Left ventricle myocardium inferior (tissue), 1 donor: ENCODE data around the gene CDON. TPM values are rescaled to one million over a fixed set of nuclear protein-coding genes. Genes with fewer than 3 reads are reported as not detected.

Source experiments
- DNase-seq: peaks from one replicate; pipeline ENCODE4 v3.0.0-alpha.2; 2020
- H3K27ac ChIP-seq: fragments of 200-600 bp; replicated peaks from 2 replicates; pipeline ENCODE4 v1.8.0; 2021
- H3K27me3 ChIP-seq: fragments of 200-600 bp; 2 replicates; pipeline ENCODE4 v1.8.0; 2021; ENCODE audit warnings: low read depth
- H3K36me3 ChIP-seq: fragments of 200-600 bp; 2 replicates; pipeline ENCODE4 v1.8.0; 2021
- H3K4me1 ChIP-seq: fragments of 200-600 bp; 2 replicates; pipeline ENCODE4 v1.8.0; 2021
- H3K4me3 ChIP-seq: fragments of 200-600 bp; 2 replicates; pipeline ENCODE4 v1.8.0; 2021; ENCODE audit warnings: mild to moderate bottlenecking, moderate library complexity
- H3K9me3 ChIP-seq: fragments of 200-600 bp; replicated peaks from 2 replicates; pipeline ENCODE4 v1.8.0; 2021
- CTCF ChIP-seq: fragments of 200-600 bp; IDR thresholded peaks from 2 replicates; pipeline ENCODE4 v1.8.0; 2021; ENCODE audit warnings: antibody characterized with exemption, mild to moderate bottlenecking, borderline replicate concordance
- intact Hi-C: fragments of 100-400 bp; cut with micrococcal nuclease; formaldehyde crosslinking; loops from one replicate; pipeline ENCODE4 v1.11.0; 2022
- total RNA-seq: library from RNA; stranded (reverse); fragmentation: NEBNext Ultra II Directional; extraction: Animal tissue kit (Norgen Biotek cat#: 25700); gene quantifications from one replicate; pipeline ENCODE4 v1.2.1, GENCODE V29; 2021
- donor health status: DM: no; HTN: yes; CAD: no; lungs with severe emphysema.

CDON gene
- total RNA-seq, 1 donor from 2014 or later = 9.9 TPM

GRCh38 chr11:126011754-126012153, 50.9 kb downstream of the CDON start:
- no peaks in the 10 kb centered on the region for H3K27me3 ChIP-seq
- no peaks in the 10 kb centered on the region for H3K9me3 ChIP-seq
- H3K36me3 ChIP-seq = peaks cover 9% of the 10 kb centered on the region
- H3K27ac ChIP-seq = no peak overlapping the region
- TF ChIP-seq CTCF = no peak
- no peaks in the 10 kb centered on the region for H3K4me1 ChIP-seq
- intact Hi-C loops = no loop called here
- H3K4me3 ChIP-seq = no peak overlapping the region
- DNase-seq = no peak

GRCh38 chr11:126011265-126011664, 51.4 kb downstream of the CDON start:
- DNase-seq = no peak
- no peak overlapping the region for H3K27ac ChIP-seq
- intact Hi-C loops = no loop called here
- no peak overlapping the region for H3K4me3 ChIP-seq
- H3K36me3 ChIP-seq = peaks cover 5% of the 10 kb centered on the region
- no peaks in the 10 kb centered on the region for H3K4me1 ChIP-seq
- no peak for TF ChIP-seq CTCF
- H3K27me3 ChIP-seq = no peaks in the 10 kb centered on the region
- no peaks in the 10 kb centered on the region for H3K9me3 ChIP-seq

GRCh38 chr11:126008956-126009355, 53.7 kb downstream of the CDON start:
- DNase-seq = no peak
- Histone ChIP-seq H3K9me3 (no peaks in the 10 kb centered on the region), H3K4me3 (no peak overlapping the region), H3K27me3 (no peaks in the 10 kb centered on the region), H3K27ac (no peak overlapping the region), H3K4me1 (no peaks in the 10 kb centered on the region), H3K36me3 (peaks cover 13% of the 10 kb centered on the region)
- no peak for TF ChIP-seq CTCF
- intact Hi-C loops = no loop called here

GRCh38 chr11:126007238-126007637, 55.4 kb downstream of the CDON start:
- Histone ChIP-seq H3K36me3 (peaks cover 13% of the 10 kb centered on the region), H3K4me3 (no peak overlapping the region), H3K27ac (peak overlapping the region; percentile 46), H3K9me3 (no peaks in the 10 kb centered on the region), H3K4me1 (no peaks in the 10 kb centered on the region), H3K27me3 (no peaks in the 10 kb centered on the region)
- intact Hi-C loops = no loop called here
- TF ChIP-seq CTCF = no peak
- DNase-seq = no peak

- TF ChIP-seq CTCF = no peak
- H3K27me3 ChIP-seq = no peaks in the 10 kb centered on the region
- H3K27ac ChIP-seq = no peak overlapping the region
- H3K4me1 ChIP-seq = no peaks in the 10 kb centered on the region
- H3K4me3 ChIP-seq = no peak overlapping the region
- no peaks in the 10 kb centered on the region for H3K9me3 ChIP-seq
- intact Hi-C loops = no loop called here
- H3K36me3 ChIP-seq = peaks cover 13% of the 10 kb centered on the region
- no peak for DNase-seq
Observed at GRCh38 chr11:126006068-126006467, 56.6 kb downstream of the CDON start.

- DNase-seq = no peak
- Histone ChIP-seq H3K27ac (no peak overlapping the region), H3K4me3 (no peak overlapping the region), H3K27me3 (no peaks in the 10 kb centered on the region), H3K4me1 (no peaks in the 10 kb centered on the region), H3K9me3 (no peaks in the 10 kb centered on the region), H3K36me3 (peaks cover 19% of the 10 kb centered on the region)
- intact Hi-C loops = no loop called here
- TF ChIP-seq CTCF = no peak
Observed at GRCh38 chr11:126002181-126002580, 60.5 kb downstream of the CDON start.
